HEK293 (cell line): Measurements from ENCODE around the gene MOB1A.

ENCODE experiments used
- GFI1B ChIP-seq: fragments of 450-650 bp; formaldehyde crosslinking; IDR thresholded peaks from 2 replicates; pipeline ENCODE4 v1.5.1; 2016; ENCODE audit warnings: missing biosample characterization, missing genetic modification characterization
- YY1 ChIP-seq: fragments of 450-650 bp; formaldehyde crosslinking; IDR thresholded peaks from 2 replicates; pipeline ENCODE4 v1.5.1; 2018; ENCODE audit warnings: missing biosample characterization, missing genetic modification characterization
- ZNF513 ChIP-seq: fragments of 450-650 bp; IDR thresholded peaks from 2 replicates; pipeline ENCODE4 v1.5.1; 2018; ENCODE audit warnings: missing biosample characterization, missing genetic modification characterization
- TF ChIP-seq, protein P1 (sequence below): fragments of 450-650 bp; formaldehyde crosslinking; IDR thresholded peaks from 2 replicates; pipeline ENCODE4 v1.5.1; 2016; ENCODE audit warnings: missing biosample characterization, missing genetic modification characterization

DNA sequence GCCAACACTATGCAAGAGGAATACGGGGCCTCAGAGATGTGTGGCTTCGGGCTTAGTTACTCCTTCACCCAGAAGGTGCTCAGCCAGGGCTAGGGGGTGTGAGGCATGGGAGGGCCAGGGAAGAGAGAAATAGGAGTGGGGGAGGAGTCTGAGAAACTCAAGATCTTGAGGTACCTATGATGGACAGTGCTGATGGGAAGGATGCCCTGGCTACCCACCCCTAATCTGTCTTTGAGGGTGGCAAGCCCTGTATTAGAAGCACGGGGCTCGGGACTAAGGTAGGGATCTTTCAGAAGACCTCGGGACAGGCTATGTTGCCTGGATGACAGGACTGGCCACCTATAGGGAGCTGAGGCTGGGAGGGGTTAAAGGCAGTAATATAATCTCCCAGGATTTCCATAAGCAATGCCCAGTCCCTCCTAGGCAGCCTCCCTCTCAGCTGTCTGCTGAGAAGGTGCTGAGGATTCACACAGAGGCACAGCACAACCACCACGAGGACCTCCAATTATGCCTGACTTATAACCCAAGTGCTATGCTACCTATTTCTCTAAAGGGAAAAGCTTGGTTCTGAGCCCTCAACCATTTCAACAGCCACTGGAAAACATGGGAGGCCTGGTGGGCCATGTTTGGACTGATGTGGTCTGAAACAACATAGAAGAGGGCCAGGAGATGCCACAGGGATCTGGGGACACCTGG lies 43.1 kb upstream of the MOB1A start:
- TF ChIP-seq, protein P1, sequence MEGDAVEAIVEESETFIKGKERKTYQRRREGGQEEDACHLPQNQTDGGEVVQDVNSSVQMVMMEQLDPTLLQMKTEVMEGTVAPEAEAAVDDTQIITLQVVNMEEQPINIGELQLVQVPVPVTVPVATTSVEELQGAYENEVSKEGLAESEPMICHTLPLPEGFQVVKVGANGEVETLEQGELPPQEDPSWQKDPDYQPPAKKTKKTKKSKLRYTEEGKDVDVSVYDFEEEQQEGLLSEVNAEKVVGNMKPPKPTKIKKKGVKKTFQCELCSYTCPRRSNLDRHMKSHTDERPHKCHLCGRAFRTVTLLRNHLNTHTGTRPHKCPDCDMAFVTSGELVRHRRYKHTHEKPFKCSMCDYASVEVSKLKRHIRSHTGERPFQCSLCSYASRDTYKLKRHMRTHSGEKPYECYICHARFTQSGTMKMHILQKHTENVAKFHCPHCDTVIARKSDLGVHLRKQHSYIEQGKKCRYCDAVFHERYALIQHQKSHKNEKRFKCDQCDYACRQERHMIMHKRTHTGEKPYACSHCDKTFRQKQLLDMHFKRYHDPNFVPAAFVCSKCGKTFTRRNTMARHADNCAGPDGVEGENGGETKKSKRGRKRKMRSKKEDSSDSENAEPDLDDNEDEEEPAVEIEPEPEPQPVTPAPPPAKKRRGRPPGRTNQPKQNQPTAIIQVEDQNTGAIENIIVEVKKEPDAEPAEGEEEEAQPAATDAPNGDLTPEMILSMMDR (tag by site-specific recombination): no peak
- no peak for TF ChIP-seq ZNF513
- TF ChIP-seq GFI1B: no peak
- TF ChIP-seq YY1 (tag by site-specific recombination): no peak
